Right cardiac atrium (tissue), 5 donors: ENCODE data around the gene GRM8. TPM values are rescaled to one million over a fixed set of nuclear protein-coding genes. Genes with fewer than 3 reads are reported as not detected.
A peak's percentile ranks its signal among the peaks of the same experiment; 100 is the strongest.

Experiments
- ATAC-seq, 2 donors: fragments of 200-7000 bp; cut with Tn5 transposase; one replicate each; pipeline versions ENCODE4 v1.8.0 to v1.9.1; 2020; ENCODE audit warnings: moderate library complexity in 2 of 2, mild to moderate bottlenecking in 1 of 2
- DNase-seq, 3 donors: peaks; one replicate each; pipeline ENCODE4 v3.0.0-alpha.2; 2020
- H3K27ac ChIP-seq: one replicate; pipeline ENCODE4 v1.5.1; 2013; ENCODE audit warnings: mild to moderate bottlenecking, low read length, control low read depth, moderate library complexity
- H3K27me3 ChIP-seq: one replicate; pipeline ENCODE4 v1.6.1; 2013; ENCODE audit not compliant: control insufficient read depth, insufficient read depth
- H3K4me1 ChIP-seq: one replicate; pipeline ENCODE4 v1.6.1; 2013; ENCODE audit warnings: low read length; ENCODE audit not compliant: control insufficient read depth, insufficient read depth
- H3K4me3 ChIP-seq: one replicate; pipeline ENCODE4 v1.5.1; 2013; ENCODE audit warnings: low read length, control low read depth
- H3K9me3 ChIP-seq: one replicate; pipeline ENCODE4 v1.6.1; 2013; ENCODE audit warnings: low read length; ENCODE audit not compliant: control insufficient read depth
- WGBS: extraction: QIAGEN DNeasy Blood & Tissue Kit; methylation state at CpG from one replicate; pipeline ENCODE4 v1.1.7; 2013; 5-methylcytosine and 5-hydroxymethylcytosine counted together
- intact Hi-C, 4 donors: fragments of 100-400 bp; cut with DNase I; formaldehyde crosslinking; loops; one replicate each; pipeline versions ENCODE4 v1.11.0 to v1.14.0; 2022 to 2023
- polyA plus RNA-seq: library from polyadenylated mRNA; stranded (reverse); fragments of 200-250 nt; gene quantifications from one replicate; pipeline ENCODE4 v1.2.3, GENCODE V29; 2013
- total RNA-seq, 4 donors: library from RNA; stranded (reverse); fragmentation: NEBNext Ultra II Directional; extraction: Animal tissue kit (Norgen Biotek cat#: 25700); gene quantifications; one replicate each; pipeline ENCODE4 v1.2.1, GENCODE V29; 2021
- donor health status: healthy with polysubstance abuse.
- donor health status: DM: no; HTN: yes; CAD: no.
- donor health status: DM: no; HTN: no; CAD: no.
- donor health status: DM: no; HTN: yes; CAD: no; lungs with severe emphysema.
- donor health status: DM: yes; HTN: yes; CAD: no.

GRM8 gene
- total and polyA plus RNA-seq, 5 donors, result 0.09 TPM; not detected in 4

- ATAC-seq, result no peak
- no peaks in the 10 kb centered on the region for H3K9me3 ChIP-seq
- WGBS, result 68% methylated on average over 1 of the region's 1 CpG
- no peak overlapping the region for H3K4me3 ChIP-seq
- DNase-seq, result no peak
- no peak overlapping the region for H3K27ac ChIP-seq
- H3K4me1 ChIP-seq, result no peaks in the 10 kb centered on the region
- intact Hi-C loops, result no loop called here
- H3K27me3 ChIP-seq, result no peaks in the 10 kb centered on the region
Observed at GRCh38 chr7:126778101-126778500, 474.6 kb downstream of the GRM8 start.

GRCh38 chr7:126776498-126776897 is 476.2 kb downstream of the GRM8 start:
- no peak for DNase-seq
- intact Hi-C loops, result no loop called here
- WGBS, result 69% methylated on average over 3 of the region's 3 CpGs
- Histone ChIP-seq H3K27me3 (no peaks in the 10 kb centered on the region), H3K9me3 (no peaks in the 10 kb centered on the region), H3K4me3 (no peak overlapping the region), H3K27ac (no peak overlapping the region), H3K4me1 (no peaks in the 10 kb centered on the region)
- ATAC-seq, result no peak

DNA sequence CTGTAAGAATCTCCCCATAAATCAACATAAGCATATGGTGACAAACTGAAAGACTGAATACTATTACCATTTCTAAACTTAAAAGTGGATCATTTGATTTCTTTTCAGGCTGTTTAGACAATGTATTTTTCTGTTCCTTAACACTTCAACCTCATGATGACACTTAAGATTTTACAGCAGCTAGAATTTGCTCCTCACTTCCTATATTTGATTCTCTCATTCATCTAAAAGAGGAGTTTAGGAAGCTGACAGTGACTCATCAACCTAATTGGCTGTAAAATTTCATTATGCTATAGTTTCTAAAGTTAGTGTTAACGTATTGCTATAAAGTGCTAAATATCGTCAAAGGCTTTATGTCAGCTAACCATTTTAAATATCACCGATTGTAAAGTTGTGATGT is 478.7 kb downstream of the GRM8 start:
- Histone ChIP-seq H3K9me3 (no peaks in the 10 kb centered on the region), H3K4me1 (no peaks in the 10 kb centered on the region), H3K27me3 (no peaks in the 10 kb centered on the region), H3K4me3 (no peak overlapping the region), H3K27ac (no peak overlapping the region)
- 89% methylated on average over 3 of the region's 3 CpGs for WGBS
- intact Hi-C loops, result no loop called here
- DNase-seq (no peak), ATAC-seq (no peak)

DNA sequence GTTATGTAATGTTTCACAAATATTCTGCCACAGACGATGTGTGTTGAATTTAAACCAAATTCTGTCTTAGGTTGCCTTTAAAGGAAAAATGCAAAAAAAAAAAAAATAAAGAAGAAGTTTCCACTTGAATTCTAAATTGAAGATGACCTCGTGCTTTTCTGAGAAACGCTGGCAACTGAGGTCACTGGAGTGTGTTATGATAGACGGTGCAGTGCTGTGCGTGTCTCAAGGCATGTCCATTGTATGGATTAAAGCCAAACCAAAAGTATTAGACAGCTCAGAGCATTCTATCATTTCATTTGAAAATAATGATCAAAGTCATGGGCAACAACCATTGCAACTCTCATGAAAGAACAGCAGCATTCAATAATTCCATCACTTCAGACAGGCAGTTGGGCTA is 483.9 kb downstream of the GRM8 start:
- ATAC-seq, result no peak
- intact Hi-C loops, result no loop called here
- Histone ChIP-seq H3K27me3 (no peaks in the 10 kb centered on the region), H3K4me1 (no peaks in the 10 kb centered on the region), H3K9me3 (no peaks in the 10 kb centered on the region), H3K4me3 (no peak overlapping the region), H3K27ac (no peak overlapping the region)
- no peak for DNase-seq
- WGBS, result 66% methylated on average over 5 of the region's 5 CpGs

DNA sequence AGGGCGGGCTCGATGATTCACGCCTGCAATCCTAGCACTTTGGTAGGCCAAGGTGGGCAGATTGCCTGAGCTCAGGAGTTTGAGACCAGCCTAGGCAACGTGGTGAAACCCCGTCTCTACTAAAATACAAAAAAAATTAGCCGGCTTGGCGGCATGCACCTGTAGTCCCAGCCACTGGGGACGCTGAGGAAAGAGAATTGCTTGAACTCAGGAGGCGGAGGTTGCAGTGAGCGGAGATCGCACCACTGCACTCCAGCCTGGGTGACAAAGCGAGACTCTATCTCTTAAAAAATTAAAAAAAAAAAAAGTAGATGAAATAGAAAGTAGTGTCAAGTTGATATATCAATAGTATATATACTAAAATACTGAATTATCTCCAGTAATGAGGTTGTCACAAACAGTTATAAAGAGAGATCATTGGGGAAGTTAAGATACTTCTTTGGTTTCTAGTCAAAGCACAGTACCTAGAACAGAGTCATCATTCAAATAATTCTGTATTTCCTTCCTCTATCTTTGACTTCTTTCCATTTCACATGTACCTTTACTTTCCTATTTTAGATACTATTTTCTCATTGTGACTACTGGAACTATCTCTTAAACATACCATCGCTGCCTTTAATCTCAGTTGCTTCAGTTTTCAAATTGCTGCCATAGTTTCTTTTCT is 491.7 kb downstream of the GRM8 start:
- no peak overlapping the region for H3K27ac ChIP-seq
- no peaks in the 10 kb centered on the region for H3K9me3 ChIP-seq
- no peaks in the 10 kb centered on the region for H3K27me3 ChIP-seq
- intact Hi-C loops, result no loop called here
- H3K4me3 ChIP-seq, result no peak overlapping the region
- WGBS, result 79% methylated on average over 13 of the region's 13 CpGs
- H3K4me1 ChIP-seq, result no peaks in the 10 kb centered on the region
- no peak for ATAC-seq
- DNase-seq, result no peak

- WGBS, result 65% methylated on average over 3 of the region's 3 CpGs
- H3K4me3 ChIP-seq, result no peak overlapping the region
- H3K9me3 ChIP-seq, result no peaks in the 10 kb centered on the region
- ATAC-seq, result no peak
- no peak for DNase-seq
- H3K4me1 ChIP-seq, result no peaks in the 10 kb centered on the region
- no peaks in the 10 kb centered on the region for H3K27me3 ChIP-seq
- H3K27ac ChIP-seq, result no peak overlapping the region
- intact Hi-C loops, result no loop called here
Observed at GRCh38 chr7:126755381-126755780, 497.4 kb downstream of the GRM8 start.

- Histone ChIP-seq H3K4me1 (no peaks in the 10 kb centered on the region), H3K27ac (no peak overlapping the region), H3K4me3 (no peak overlapping the region), H3K9me3 (no peaks in the 10 kb centered on the region), H3K27me3 (no peaks in the 10 kb centered on the region)
- DNase-seq, result no peak
- intact Hi-C loops, result no loop called here
- no peak for ATAC-seq
- WGBS, result 80% methylated on average over 4 of the region's 4 CpGs
Observed at GRCh38 chr7:126750207-126750911, 502.4 kb downstream of the GRM8 start.

GRCh38 chr7:126728967-126729366 is 523.8 kb downstream of the GRM8 start:
- H3K27ac ChIP-seq, result no peak overlapping the region
- H3K27me3 ChIP-seq, result no peaks in the 10 kb centered on the region
- ATAC-seq (no peak), DNase-seq (no peak)
- intact Hi-C loops, result no loop called here
- WGBS, result 58% methylated on average over 2 of the region's 2 CpGs
- no peaks in the 10 kb centered on the region for H3K4me1 ChIP-seq
- no peaks in the 10 kb centered on the region for H3K9me3 ChIP-seq
- H3K4me3 ChIP-seq, result no peak overlapping the region

- Histone ChIP-seq H3K27ac (no peak overlapping the region), H3K9me3 (no peaks in the 10 kb centered on the region), H3K4me3 (no peak overlapping the region), H3K4me1 (no peaks in the 10 kb centered on the region), H3K27me3 (no peaks in the 10 kb centered on the region)
- intact Hi-C loops, result no loop called here
- peak in 1 of 3 donors; percentile 10 for DNase-seq
- 59% methylated on average over 5 of the region's 5 CpGs for WGBS
- ATAC-seq, result no peak
Observed at GRCh38 chr7:126727930-126728391, 524.8 kb downstream of the GRM8 start.

DNA sequence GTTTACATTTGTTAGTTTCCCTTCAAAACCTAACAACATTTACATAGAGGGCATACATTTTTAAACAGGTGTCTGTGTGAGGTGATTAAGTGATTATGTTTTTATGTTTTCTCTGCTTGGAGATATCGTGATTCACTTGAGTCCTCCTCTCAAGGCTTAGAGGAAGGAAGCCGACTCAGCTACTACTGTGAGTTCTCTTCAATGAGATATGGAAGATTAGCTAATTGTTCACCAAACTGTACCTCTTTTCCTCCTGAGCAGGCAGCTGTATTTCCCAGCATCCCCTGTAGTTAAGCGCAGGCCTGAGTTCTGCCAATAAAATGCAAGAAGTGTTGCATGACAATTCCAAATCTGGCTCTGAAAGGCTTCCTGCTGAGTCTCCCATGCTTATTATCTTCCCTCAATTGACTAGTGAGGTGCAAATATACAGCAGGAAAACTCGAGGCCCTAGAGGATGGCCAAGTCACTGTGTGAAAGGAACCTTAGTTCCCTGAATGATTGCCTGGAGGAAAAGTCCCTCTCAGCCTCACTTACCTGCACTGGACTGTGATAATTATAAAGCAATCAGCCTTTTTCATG is 528.7 kb downstream of the GRM8 start:
- no peaks in the 10 kb centered on the region for H3K27me3 ChIP-seq
- DNase-seq, result no peak
- no peak for ATAC-seq
- intact Hi-C loops, result no loop called here
- WGBS, result 52% methylated on average over 4 of the region's 4 CpGs
- H3K9me3 ChIP-seq, result no peaks in the 10 kb centered on the region
- H3K27ac ChIP-seq, result no peak overlapping the region
- H3K4me3 ChIP-seq, result no peak overlapping the region
- H3K4me1 ChIP-seq, result no peaks in the 10 kb centered on the region

DNA sequence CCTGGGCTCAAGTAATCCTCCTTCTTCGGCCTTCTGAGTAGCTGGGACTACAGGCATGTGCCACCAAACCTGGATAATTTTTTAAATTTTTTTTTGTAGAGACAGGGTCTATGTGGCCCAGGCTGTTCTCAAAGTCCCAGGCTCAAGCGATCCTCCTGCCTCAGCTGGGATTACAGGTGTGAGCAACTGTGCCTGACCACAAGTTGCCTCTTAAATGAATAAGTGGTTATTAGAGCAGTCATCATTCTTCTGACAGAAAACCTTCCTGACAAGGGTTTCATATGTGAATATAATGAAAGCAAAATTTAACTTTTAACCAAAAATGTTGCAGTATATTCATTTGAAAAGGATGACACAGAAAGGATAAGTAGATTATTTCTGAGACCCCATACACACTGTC is 532.5 kb downstream of the GRM8 start:
- H3K4me1 ChIP-seq, result no peaks in the 10 kb centered on the region
- no peak overlapping the region for H3K4me3 ChIP-seq
- no peak overlapping the region for H3K27ac ChIP-seq
- no peaks in the 10 kb centered on the region for H3K9me3 ChIP-seq
- no peak for DNase-seq
- no peak for ATAC-seq
- intact Hi-C loops, result no loop called here
- H3K27me3 ChIP-seq, result no peaks in the 10 kb centered on the region
- WGBS, result 83% methylated on average over 2 of the region's 2 CpGs
